Suppressor macrophage (primary cell): Measurements from ENCODE around the gene KCNQ1.
A peak's percentile ranks its signal among the peaks of the same experiment; 100 is the strongest.

Experiments used
- DNase-seq, 4 experiments: peaks; one replicate each; pipeline ENCODE4 v3.0.0-alpha.2; 2020 to 2022

The KCNQ1 gene

GRCh38 chr11:2702771-2703362 lies 258.1 kb downstream of the KCNQ1 start:
- no peak for DNase-seq

DNA sequence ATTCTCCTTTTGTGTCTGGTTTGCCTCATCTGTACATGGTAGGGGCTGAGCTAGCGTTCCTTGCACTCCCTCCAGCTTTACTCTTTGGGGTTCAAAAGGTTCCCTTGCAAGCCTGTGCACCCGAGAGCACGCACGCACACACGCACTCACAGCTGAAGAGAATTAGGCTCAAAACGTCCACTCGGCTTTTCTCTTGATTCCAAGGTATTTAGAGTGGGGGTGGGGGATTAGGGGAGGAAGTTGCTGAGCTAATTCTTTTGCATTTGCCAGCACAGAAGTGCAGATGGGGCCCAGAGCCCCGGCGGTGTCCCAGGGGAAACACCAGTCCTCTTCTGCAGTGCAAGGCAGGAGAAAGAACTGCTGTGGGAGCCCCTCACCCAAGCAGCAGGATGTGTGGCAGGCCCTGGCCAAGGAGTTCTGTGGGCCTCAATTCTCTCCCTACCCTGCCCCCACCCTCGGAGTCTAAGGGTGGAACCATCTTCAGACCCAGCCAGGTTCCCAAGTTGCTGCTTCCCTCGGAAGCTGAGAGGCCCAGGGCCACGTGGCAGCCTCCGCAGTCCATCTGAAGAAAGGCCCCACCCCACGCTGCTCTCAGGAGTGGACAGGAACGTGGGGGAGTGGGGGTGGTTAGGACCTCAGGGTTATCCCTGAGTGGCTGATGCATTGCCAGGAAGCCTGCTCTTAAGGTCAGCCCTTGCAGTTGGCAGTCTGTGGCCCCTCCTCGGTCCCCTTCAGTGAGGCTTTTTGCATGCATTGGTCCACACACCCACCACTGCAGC lies 258.7 kb downstream of the KCNQ1 start:
- peak in 2 of 4 experiments; percentile 14 to 15 for DNase-seq

- DNase-seq = no peak
Observed at GRCh38 chr11:2704356-2704755, 259.5 kb downstream of the KCNQ1 start.

DNA sequence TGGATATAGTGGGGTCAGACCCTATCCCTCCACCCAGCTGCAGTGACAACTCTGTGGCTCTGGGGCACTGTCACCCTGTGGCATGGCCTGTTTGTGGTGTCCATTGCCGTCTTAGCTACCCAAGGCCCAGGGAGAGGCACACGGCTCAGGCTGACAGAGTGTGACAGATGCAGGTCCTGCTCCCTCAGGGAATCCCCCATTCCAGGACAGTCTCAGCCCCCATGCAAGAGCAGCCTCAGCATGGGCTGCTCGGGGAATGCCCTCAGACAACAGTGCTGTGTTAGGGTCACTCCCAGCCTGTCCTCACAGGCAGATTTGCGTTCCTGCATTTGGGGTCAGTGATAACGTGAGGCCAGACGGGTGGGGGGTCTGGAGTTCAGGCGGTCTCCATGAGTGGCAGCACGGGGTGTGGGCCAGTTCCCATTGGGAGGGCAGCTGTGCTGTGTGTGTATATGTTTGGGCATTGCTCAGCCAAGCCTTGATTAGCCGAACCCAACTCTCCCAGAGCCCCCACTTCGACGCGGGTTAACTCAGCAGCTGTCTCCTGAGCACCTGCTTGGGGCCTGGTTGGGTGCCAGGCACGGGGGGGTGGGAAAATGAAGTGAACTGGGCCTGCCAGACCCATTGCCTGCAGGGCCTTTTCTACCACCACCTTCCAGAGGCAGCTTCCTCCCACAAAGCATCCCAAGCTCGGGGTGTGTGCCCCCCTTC lies 260.2 kb downstream of the KCNQ1 start:
- no peak for DNase-seq

DNA sequence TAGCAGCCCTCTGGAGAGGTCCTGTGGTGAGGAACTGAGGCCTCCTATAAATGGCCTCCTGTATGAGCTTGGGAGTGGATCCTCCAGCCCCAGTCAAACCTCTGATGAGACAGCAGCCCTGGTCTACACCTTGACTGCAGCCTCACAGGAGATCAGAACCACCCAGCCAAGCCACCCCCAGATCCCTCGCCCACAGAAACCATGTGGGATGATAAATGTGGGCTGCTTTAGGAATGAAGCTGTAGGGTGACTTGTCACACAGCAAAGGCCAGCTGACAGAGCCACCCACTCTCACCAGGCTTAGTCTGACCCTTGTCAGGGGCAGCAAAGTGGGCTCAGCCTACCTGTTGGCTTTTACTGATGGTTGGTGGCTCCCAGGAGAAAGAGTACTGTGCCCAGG lies 261.5 kb downstream of the KCNQ1 start:
- DNase-seq = no peak

GRCh38 chr11:2707736-2708135 lies 262.9 kb downstream of the KCNQ1 start:
- no peak for DNase-seq

DNA sequence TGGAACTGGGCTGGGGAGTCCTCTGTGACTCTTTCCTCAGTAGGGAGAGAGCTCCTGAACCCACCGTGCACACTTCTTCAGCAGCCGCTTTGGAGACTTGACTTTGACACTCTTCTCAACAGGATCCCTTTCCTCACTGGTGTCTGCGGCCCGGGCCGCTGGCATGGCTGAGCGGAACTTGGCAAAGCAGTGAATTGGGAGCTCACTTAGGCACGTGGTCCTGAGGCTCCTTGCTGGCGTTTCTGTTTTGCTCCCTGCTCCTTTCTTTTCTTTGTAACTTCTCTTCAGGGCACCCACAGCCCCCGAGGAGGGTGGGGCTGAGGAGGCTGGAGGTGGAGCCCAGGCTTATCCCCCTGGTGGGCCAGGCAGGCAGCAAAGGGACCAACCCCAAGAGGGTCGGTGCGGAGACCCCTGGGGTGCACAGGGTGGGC lies 263.4 kb downstream of the KCNQ1 start:
- no peak for DNase-seq

DNA sequence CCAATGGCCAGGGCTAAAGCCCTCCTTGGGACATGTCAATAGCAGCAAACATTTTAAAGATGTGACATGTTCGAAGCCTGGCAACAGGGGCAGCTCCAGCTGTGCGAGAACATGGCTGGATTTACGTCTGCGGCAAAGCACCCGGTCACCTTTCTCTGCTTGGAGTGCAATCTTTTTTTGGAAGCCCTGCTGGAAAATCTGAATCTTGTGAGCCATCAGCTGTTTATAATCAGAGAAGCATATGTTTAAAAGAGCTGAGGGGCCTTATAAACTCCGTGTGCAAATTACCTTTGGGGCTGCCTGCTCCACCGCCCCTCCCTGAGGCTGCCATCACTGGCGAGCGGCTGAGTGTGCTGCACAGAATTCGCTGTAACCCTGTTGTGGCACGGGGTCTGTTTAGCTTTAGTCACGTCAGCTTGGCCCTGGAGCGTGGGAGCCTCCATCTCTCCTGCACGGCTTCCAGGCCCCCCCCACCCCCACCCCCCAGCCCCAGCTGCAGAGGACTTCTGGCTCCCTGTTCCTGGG lies 264.0 kb downstream of the KCNQ1 start:
- no peak for DNase-seq

DNA sequence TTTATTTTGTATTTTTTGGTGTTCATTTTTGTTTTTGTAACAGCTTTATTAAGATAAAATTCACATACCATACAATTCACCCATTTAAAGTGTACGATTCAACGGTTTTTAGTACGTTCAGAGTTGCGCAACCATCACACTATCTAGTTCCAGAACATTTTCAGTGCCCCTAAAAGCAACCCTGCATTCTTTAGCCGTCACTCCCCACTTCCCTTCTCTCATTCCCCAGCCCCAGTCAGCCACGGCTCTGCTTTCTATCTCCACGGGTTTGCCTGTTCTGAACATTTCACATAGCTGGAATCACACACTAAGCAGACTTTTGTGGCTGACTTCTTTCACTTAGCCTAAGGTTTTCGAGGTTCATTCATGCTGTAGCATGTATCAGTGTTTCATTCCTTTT lies 264.6 kb downstream of the KCNQ1 start:
- DNase-seq = no peak

DNA sequence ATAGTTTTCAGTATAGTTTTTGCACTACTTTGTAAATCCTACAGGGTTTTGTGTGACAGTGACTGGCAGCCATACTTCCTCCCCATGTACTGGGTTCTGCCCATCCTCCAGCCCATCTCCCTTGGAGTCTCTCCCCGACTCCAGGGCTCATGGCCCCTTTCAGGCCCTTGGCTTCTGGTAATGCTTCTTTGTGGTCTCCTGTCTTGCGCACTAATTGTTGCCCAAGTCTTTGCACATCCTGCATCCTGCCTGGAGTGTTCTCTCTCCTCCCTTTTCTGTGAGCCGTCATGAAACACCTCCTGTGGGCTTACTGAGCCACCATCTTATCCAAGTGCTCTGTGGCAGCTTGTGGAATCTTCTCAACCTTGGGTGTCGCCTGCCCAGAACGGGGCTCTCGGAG lies 266.4 kb downstream of the KCNQ1 start:
- no peak for DNase-seq

DNA sequence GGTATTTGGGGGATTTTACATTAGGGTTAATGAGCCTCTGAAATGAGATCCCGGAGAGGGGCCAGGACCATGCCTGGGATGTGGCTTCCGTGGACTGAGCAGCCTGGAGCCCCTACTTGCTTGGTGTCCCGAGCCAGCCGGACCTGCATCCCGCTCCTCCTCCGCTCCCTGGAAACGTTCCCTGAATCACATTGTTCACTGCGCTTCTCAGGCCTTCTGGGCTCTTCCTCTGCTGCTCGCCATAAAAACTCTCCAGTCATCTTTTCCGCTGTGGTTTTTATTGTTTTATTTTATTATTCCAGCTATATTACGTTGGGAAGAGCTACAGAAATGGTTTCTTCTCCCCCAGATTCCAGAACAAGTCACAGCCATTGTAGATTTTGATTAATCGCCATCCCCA lies 268.3 kb downstream of the KCNQ1 start:
- DNase-seq = no peak

DNA sequence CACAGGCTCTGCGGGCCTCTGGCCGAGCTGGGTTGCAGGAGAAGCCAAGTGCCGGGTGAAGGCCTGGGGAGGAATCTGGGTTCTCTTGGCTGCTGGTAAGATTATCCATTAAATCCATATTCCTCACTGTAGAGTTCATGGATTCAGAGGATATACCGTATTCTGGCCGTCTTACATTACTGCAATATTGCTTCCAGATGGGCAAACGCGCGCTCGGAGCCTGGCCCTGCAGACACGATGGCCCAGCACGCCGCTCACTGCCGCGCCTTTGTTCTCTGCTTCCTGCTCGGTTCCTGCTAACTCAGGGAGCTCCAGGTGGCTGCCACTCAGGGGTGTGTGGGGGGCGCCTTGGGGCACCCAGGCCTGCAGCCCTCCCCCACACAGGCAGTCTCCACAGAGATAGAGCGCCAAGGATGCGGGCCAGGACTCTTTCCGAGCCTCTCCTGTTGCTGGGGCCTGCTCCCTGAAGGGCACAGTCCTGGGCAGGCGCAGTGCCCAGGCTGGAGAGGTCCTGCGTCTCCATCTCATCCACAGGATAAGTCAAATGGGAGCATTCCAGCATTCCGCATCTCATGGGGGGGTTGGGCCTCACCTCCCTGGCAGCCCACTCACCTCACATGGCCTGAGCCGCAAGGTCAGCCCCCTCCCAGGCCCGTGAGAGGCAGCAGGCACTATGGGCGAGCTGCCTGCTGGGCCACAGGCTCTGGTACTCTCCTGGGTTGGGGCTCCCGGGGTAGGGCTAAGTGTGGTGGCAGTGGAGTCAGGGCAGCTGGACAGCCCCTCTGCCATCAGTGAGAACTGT lies 269.1 kb downstream of the KCNQ1 start:
- DNase-seq = no peak

GRCh38 chr11:2714463-2714800 lies 269.6 kb downstream of the KCNQ1 start:
- no peak for DNase-seq

GRCh38 chr11:2714871-2715270 lies 270.1 kb downstream of the KCNQ1 start:
- DNase-seq = no peak

GRCh38 chr11:2715716-2716350 lies 271.0 kb downstream of the KCNQ1 start:
- no peak for DNase-seq

DNA sequence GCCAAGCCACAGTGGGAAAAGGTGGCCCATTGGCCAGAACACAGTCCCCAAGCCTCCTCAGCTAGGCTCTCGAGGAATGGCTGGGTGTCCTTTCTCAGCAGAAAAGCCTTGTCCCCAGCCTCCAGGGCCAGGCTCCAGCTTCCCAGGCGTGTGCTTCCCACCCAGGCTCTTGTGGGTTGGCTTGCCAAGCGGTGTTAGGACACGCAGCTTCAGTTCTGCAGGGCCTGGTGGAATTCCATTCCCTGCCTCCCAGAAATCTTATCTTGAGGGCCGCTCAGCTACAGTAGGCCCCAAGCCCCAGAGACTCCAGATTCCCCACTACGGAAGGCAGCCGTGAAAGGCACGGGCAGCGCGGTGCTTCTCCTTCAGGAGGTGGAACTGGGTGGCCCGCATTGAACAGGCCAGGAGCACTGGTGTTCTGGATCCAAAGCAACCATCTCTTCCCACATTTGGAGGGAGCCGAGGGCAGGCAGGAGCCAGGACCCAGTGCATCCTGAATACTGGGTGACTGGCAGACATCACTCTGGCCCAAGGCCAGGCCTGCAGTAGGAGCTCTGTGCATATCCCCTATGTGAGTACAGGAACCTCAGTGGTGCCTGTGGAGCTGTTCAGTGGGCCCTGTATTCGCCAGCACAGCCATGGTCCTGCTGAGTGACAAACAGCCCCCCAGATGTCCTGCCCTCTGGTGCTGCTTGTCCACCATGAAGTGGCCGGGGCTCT lies 271.7 kb downstream of the KCNQ1 start:
- no peak for DNase-seq

GRCh38 chr11:2717561-2718325 lies 272.9 kb downstream of the KCNQ1 start:
- DNase-seq = no peak

DNA sequence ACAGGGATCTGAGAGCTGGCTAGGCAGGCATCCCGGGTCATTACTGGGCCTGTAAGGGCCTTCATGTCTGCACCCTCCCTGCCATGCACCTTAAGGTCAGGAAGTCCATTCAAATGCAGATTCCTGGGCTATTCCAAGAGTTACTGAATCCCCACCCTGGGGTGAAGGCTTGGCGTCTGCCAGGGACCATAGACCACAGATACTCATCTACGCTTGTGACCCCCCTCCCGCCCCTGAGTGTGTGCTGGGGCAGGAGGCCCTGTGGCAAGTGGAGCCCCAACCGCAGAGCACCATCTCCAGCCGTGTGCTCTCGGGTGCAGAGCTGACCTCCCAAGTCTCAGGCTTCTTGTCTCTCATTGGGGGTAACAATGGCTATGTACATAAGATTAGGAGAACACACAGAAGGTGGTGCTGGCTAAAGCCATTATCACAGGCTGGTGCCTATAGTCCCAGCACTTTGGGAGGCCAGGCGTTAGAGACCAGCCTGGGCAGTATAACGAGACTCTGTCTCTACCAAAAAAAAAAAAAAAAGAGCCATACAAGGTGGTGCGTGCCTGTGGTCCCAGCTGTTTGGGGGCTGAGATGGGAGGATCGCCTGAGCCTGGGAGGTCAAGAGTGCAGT lies 274.1 kb downstream of the KCNQ1 start:
- no peak for DNase-seq

- no peak for DNase-seq
Observed at GRCh38 chr11:2719831-2720590, 275.2 kb downstream of the KCNQ1 start.
